HG03575 (cell line): ENCODE measurements around the gene MADD.
A peak's percentile ranks its signal among the peaks of the same experiment; 100 is the strongest.

Source experiments
- ATAC-seq: cut with Tn5 transposase; IDR thresholded peaks from one replicate; pipeline ENCODE4 v1.9.1; 2021; ENCODE audit not compliant: unreplicated experiment, insufficient number of reproducible peaks, low FRiP score; ENCODE audit errors: extremely low read depth

MADD gene

DNA sequence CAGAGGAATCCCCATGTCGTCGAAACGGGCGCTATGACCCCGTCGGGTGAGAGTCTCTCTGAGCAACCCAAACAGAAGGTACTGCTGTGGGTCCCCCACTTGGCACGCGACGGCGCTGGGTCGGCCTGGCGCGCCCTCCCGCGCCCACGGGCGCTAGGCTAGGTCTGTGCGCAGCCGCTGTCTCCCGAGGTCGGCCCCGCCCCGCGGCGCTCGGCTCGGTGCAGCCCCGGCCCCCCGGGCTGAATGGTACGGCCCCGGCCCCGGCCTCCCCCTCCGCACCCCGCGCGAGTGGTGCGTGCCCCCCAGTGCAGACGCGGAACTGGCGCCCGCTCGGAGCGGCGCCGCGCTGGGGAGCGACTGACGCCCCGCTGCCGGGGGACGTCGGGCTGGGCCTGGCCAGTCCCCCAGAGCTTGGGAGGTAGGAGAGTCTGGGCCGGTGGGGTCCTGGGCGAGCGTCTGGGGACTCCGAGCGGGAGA, at the start of gene MADD:
MADD (plus strand) TSS at position 305 of the 477 bp plus-strand sequence.
- no peak for ATAC-seq

- no peak for ATAC-seq
Measured at GRCh38 chr11:47220401-47220821, 49.5 kb upstream of the MADD start.

- ATAC-seq: no peak
Measured at GRCh38 chr11:47222696-47223095, 47.2 kb upstream of the MADD start.

- no peak for ATAC-seq
Measured at GRCh38 chr11:47225552-47226400, 44.2 kb upstream of the MADD start.

GRCh38 chr11:47229161-47229560, 40.8 kb upstream of the MADD start:
- no peak for ATAC-seq

DNA sequence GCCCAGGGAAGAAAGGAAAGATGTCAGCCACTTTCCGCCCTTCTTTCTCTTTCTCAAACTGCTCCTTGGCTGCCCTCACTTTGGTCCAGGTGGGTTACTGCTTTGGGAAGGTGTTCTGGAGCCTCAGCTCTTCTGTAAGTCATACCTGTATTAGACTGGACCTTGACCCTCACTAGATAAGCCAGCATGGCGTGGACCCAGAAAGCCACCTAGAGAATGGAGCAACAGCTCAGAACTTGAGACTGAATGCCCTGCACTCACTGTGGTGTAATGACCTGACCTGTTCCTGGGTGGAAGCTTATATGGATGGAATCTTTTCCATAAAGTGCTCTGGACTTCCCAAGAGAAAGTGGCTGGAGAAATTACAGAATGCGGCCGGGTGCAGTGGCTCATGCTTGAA, 36.9 kb upstream of the MADD start:
- ATAC-seq: no peak

GRCh38 chr11:47233989-47234668, 35.8 kb upstream of the MADD start:
- ATAC-seq: no peak

GRCh38 chr11:47234669-47235100, 35.2 kb upstream of the MADD start:
- no peak for ATAC-seq

DNA sequence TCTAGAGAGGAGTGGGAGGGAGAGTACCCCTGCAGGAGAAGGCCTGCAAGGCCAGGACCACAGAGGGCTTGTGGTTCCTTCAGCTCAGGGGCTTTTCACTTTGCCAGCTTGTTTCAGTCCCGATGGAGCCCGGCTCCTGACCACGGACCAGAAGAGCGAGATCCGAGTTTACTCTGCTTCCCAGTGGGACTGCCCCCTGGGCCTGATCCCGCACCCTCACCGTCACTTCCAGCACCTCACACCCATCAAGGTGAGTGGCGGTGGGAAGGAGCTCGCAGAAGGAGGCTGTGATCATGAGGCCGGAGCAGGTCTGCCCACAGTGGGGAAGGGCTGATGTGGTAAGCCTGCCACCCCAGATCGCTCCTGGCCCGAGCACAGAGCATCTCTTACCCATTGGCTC, 34.8 kb upstream of the MADD start:
- ATAC-seq: no peak

- ATAC-seq: no peak
Measured at GRCh38 chr11:47236482-47236881, 33.5 kb upstream of the MADD start.

- ATAC-seq: no peak
Measured at GRCh38 chr11:47239852-47240251, 30.1 kb upstream of the MADD start.

DNA sequence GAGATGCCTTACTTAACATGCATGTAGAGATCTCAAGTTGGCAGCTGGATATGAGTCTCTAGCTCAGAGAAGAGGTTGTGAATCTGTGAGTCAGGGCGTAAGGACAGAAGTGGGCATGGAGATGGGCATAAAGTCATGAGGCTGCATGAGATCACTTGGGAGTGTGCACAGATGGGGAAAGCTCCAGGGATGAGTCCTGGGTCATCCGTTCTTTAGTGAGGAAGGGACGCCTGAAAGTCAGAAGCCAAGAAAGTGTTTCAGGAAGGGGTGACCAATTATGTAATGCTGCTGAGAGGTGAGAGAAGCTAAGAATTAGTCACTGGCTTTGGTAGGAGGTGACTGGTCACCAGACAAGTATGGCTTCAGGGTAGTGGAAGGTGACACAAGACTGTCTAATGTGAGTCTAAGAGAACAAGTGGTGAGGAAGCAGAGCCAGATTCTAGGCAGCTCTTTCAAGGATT, 28.1 kb upstream of the MADD start:
- ATAC-seq: no peak

DNA sequence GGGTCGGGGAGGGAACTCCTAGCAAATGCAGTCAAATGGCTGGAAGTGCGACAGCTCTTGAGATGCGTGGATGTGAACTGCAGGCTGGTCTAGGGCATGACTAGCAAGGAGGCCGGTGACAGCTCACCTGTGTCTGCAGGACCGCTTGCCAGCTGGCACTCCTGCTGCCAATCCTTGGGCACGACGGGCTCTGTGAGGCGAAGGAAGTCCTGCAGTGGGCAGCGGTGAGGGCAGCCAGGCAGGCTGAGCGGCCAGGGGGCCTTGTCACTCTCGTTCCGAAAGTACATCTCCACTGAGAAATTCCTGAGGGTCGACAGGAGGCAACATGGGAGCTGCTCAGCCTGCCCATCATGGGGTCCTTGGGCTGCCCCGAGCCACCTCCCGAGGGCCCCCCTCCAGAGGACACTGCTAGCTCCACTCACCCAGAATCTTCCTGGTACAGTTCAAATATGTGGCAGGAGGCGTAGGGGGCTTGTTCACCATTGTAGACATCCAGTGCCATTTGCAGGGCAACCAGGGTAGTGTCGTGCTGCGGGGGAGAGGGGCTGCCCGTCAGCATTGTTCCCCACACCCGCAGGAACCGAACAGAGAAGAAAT, 27.2 kb upstream of the MADD start:
- ATAC-seq: no peak

GRCh38 chr11:47243454-47243853, 26.5 kb upstream of the MADD start:
- no peak for ATAC-seq

DNA sequence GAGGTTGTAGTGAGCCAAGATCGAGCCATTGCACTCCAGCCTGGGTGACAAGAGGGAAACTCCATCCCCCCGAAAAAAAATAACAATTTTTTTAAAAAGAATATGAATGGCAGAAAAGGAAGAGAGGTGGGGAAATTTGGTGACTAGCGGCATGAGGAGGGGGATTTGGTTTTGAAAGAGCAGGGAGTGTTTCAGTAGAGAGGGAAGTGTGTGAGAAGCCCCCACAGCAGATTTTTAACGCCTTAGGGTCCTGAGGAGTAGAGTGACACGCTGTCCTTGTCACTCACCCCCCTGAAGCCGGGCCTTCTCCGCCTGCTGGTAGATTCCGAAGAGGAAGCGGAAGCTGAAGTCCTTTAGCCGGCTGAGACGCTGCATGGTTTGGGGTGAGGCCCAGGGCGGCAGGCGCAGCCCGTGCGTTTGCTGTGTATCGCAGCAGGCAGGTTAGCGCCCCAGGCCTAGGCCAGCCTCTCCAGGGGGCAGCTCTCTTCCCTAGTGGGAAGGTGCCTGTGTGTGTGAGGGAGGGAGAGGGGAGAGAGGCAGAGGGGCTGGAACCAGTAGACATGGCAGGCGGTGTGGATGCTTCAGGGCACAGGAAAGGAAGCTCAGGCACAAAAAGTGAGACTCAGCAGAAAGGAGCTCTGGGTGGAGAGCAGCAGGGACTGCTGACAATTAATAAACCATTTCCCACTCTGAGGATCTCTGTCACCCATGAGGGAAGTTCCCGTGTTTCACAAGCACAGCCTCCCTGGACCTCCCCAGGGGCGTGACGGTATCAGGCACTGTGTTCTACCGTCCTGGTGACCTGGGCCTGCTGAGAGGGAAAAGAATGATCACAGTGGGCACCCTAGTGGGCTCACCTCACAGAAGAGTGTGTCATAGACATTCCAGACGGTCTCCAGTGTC, 25.2 kb upstream of the MADD start:
- no peak for ATAC-seq

- no peak for ATAC-seq
Measured at GRCh38 chr11:47245611-47246357, 24.1 kb upstream of the MADD start.

DNA sequence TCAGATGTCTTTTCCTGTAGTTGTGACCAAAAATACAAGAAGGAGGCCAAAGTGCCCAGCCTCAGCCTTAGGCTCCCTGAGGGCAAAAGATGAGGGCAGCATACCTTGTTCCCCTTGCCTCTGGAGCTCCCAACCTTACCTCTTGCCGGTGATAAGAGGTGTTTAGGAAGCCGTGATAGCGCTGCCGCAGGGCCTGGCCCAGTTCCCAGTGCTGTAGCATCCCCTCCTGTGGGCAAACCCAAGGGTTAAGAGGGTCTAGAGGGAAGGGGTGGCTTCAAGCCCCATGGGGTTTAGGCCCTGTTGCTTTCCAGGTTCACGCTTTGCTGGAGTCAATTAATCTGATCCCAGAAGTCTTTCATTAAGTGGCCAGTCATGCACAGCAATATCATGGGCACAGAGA, 22.4 kb upstream of the MADD start:
- ATAC-seq: no peak

GRCh38 chr11:47248304-47248663, 21.6 kb upstream of the MADD start:
- ATAC-seq: peak; percentile 18
